GM12864 (cell line): ENCODE measurements around the gene SMIM31.

Experiments
- DNase-seq: peaks from one replicate; pipeline ENCODE4 v3.0.0-alpha.2; 2011; ENCODE audit warnings: low read depth
- H3K4me3 ChIP-seq: 2 replicates; pipeline ENCODE4 v1.5.1; 2011; ENCODE audit warnings: mild to moderate bottlenecking, low read depth, low read length, control low read depth
- TF ChIP-seq, protein P1 (sequence below): IDR thresholded peaks from 2 replicates; pipeline ENCODE4 v1.5.1; 2011; ENCODE audit warnings: low read depth, mild to moderate bottlenecking, moderate library complexity, low read length, control low read depth, inconsistent platforms; ENCODE audit errors: missing control alignments

SMIM31 gene

DNA sequence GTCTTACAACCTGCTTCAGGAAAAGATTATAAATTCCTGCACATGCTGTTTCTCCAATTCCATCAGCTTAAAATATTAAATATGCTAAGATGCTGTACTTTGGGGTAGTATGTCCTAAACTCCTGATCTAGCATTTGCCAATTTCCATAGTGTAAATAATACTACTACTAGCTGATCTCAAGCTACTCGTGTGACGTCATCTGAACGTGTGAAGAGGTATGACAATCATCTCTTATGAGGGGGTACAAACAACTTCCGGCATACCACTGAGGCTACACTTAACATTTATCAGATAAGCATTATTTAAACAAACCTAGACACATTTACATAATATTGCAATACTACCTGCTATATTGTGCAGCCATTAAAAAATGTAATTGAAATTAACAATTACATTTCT, 70.7 kb downstream of the SMIM31 start:
- DNase-seq: no peak
- H3K4me3 ChIP-seq: no peak overlapping the region
- TF ChIP-seq, protein P1, sequence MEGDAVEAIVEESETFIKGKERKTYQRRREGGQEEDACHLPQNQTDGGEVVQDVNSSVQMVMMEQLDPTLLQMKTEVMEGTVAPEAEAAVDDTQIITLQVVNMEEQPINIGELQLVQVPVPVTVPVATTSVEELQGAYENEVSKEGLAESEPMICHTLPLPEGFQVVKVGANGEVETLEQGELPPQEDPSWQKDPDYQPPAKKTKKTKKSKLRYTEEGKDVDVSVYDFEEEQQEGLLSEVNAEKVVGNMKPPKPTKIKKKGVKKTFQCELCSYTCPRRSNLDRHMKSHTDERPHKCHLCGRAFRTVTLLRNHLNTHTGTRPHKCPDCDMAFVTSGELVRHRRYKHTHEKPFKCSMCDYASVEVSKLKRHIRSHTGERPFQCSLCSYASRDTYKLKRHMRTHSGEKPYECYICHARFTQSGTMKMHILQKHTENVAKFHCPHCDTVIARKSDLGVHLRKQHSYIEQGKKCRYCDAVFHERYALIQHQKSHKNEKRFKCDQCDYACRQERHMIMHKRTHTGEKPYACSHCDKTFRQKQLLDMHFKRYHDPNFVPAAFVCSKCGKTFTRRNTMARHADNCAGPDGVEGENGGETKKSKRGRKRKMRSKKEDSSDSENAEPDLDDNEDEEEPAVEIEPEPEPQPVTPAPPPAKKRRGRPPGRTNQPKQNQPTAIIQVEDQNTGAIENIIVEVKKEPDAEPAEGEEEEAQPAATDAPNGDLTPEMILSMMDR: no peak

- DNase-seq: no peak
- TF ChIP-seq, protein P1: no peak
Measured at GRCh38 chr4:164828955-164829354, 75.0 kb downstream of the SMIM31 start.

DNA sequence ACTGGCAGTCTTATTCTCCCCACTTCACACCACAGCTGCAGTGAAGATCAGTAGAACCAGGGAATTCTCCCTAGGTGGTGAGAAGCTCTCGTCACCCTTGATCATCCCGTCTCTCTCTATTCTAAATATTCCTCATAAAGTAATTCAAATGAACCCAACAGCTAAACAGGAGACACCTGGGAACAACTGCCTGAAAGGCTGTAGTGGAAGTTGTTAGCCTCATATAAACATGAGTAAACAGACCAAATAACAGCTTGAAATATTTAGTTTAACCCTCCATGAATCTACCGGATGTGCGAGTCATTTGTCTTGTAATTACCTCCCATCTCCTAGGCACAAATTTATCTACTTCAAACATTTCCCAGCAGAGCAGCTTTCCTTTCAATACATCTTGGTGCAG, 92.6 kb downstream of the SMIM31 start:
- no peak overlapping the region for H3K4me3 ChIP-seq
- DNase-seq: no peak
- TF ChIP-seq, protein P1: no peak

More at GRCh38 chr4:164828955-164829354, 75.0 kb downstream of the SMIM31 start:
- H3K4me3 ChIP-seq: no peak overlapping the region

DNA sequence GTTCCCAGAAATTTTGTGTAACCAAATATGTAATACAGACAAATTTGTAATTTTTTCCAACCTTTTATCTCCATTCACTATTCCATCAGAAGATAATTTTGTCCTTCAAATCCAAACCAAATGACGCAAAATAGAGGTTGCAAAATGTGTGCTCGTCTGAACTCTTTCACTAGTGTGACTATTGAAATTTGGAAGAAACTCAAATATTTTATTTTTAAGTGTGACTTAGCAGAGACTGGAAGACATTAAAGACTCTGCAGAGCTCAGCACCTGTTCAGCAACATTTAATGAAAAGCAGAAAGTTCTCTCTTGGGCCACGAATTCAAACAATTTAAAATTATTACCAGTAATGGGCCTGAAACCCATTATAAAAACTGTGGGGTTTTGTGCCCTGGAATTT, 93.1 kb downstream of the SMIM31 start:
- TF ChIP-seq, protein P1: no peak
- no peak for DNase-seq

GRCh38 chr4:164847967-164848649, 94.2 kb downstream of the SMIM31 start:
- no peak for DNase-seq
- H3K4me3 ChIP-seq: no peak overlapping the region
- TF ChIP-seq, protein P1: no peak

More for the DNA sequence above, 93.1 kb downstream of the SMIM31 start:
- H3K4me3 ChIP-seq: no peak overlapping the region
